Body of pancreas (tissue), 4 donors: ENCODE results near the gene DIP2A. TPM values are rescaled to one million over a fixed set of nuclear protein-coding genes. Genes with fewer than 3 reads are reported as not detected.

ENCODE experiments used
- ATAC-seq: fragments of 150-250 bp; one replicate; pipeline ENCODE4 v1.9.1; 2016
- DNase-seq, 4 donors: peaks; one replicate each; pipeline ENCODE4 v3.0.0-alpha.2; 2019
- H3K27ac ChIP-seq, 4 donors: fragments of 200-600 bp; sonication (generic); 1 replicate in 3 of 4; 2 replicates in 1 of 4; pipeline versions ENCODE4 v1.5.1 to v1.6.1; 2016 to 2019; ENCODE audit warnings: mild to moderate bottlenecking in 1 of 4, mixed read lengths in 1 of 4, moderate library complexity in 1 of 4
- H3K27me3 ChIP-seq, 2 donors: fragments of 200-600 bp; sonication (generic); one replicate each; pipeline ENCODE4 v1.6.0; 2016; ENCODE audit warnings: mild to moderate bottlenecking in 1 of 2
- H3K36me3 ChIP-seq, 2 donors: fragments of 200-600 bp; sonication (generic); replicated peaks in 1 of 2; 2 replicates each; pipeline ENCODE4 v1.5.1; 2016; ENCODE audit warnings: low read depth in 2 of 2; ENCODE audit not compliant: insufficient read depth in 1 of 2
- H3K4me1 ChIP-seq: fragments of 200-600 bp; sonication (generic); one replicate; pipeline ENCODE4 v1.6.0; 2016
- H3K4me3 ChIP-seq, 2 donors: fragments of 200-600 bp; sonication (generic); 1 replicate in 1 of 2; 2 replicates in 1 of 2; pipeline ENCODE4 v1.5.1; 2016 to 2019
- H3K9me3 ChIP-seq, 3 donors: fragments of 200-600 bp; sonication (generic); 1 replicate in 2 of 3; 2 replicates in 1 of 3; pipeline ENCODE4 v1.5.1; 2016
- CTCF ChIP-seq, 7 experiments: fragments of 450-650 bp in 4 of 7; fragments of 200-600 bp in 3 of 7; sonication (generic) in 3 of 7; IDR thresholded peaks; one replicate each; pipeline ENCODE4 v1.5.1; 2016 to 2019; ENCODE audit warnings: antibody characterized with exemption in 7 of 7
- POLR2A ChIP-seq, 3 donors: fragments of 450-650 bp; IDR thresholded peaks; one replicate each; pipeline ENCODE4 v1.6.1; 2016; ENCODE audit warnings: antibody characterized with exemption in 3 of 3, mild to moderate bottlenecking in 2 of 3
- WGBS, 2 donors: methylation state at CpG; one replicate each; pipeline ENCODE4 v1.1.5; 2017; 5-methylcytosine and 5-hydroxymethylcytosine counted together
- intact Hi-C: fragments of 100-400 bp; cut with DNase I; formaldehyde crosslinking; loops from one replicate; pipeline ENCODE4 v1.15.1; 2023
- total RNA-seq, 2 donors: library from RNA; depleted of rRNA; stranded (reverse); fragments of >200 nt; gene quantifications; one replicate each; pipeline ENCODE4 v1.1.0, GENCODE V29; 2016

DIP2A gene
- total RNA-seq, 2 donors from 2014 or later, result 28.5 to 44.2 TPM

- intact Hi-C loops, result no loop called here
- Histone ChIP-seq H3K9me3 (no peaks in the 10 kb centered on the region), H3K27ac (peak overlapping the region in 1 of 4 donors; percentile 27), H3K4me1 (peaks cover 42% of the 10 kb centered on the region), H3K36me3 (no peaks in the 10 kb centered on the region), H3K4me3 (no peak overlapping the region), H3K27me3 (no peaks in the 10 kb centered on the region)
- TF ChIP-seq POLR2A (IDR thresholded peaks at IDR 0.05) (no peak), CTCF (IDR thresholded peaks at IDR 0.05) (no peak)
- WGBS, 2 donors, result 52 to 56% methylated on average over 6 of the region's 6 CpGs
- peak in 1 of 4 donors; percentile 21 for DNase-seq
- no peak for ATAC-seq
Observed at GRCh38 chr21:46483300-46484295, 24.9 kb downstream of the DIP2A start.

- WGBS, 2 donors, result 62 to 70% methylated on average over 4 of the region's 4 CpGs
- intact Hi-C loops, result no loop called here
- H3K36me3 ChIP-seq, result no peaks in the 10 kb centered on the region
- TF ChIP-seq CTCF (IDR thresholded peaks at IDR 0.05), result no peak
- no peak for TF ChIP-seq POLR2A (IDR thresholded peaks at IDR 0.05)
- ATAC-seq (no peak), DNase-seq (no peak)
- H3K9me3 ChIP-seq, result no peaks in the 10 kb centered on the region
- no peak overlapping the region for H3K4me3 ChIP-seq
- H3K4me1 ChIP-seq, result peaks cover 17% of the 10 kb centered on the region
- no peak overlapping the region for H3K27ac ChIP-seq
- H3K27me3 ChIP-seq, result no peaks in the 10 kb centered on the region
Observed at GRCh38 chr21:46486481-46487126, 27.9 kb downstream of the DIP2A start.

GRCh38 chr21:46489162-46489663 is 30.5 kb downstream of the DIP2A start:
- DNase-seq, result no peak
- 88 to 92% methylated on average over 6 of the region's 6 CpGs for WGBS, 2 donors
- H3K27ac ChIP-seq, result no peak overlapping the region
- H3K4me1 ChIP-seq, result no peaks in the 10 kb centered on the region
- no peaks in the 10 kb centered on the region for H3K27me3 ChIP-seq
- H3K36me3 ChIP-seq, result no peaks in the 10 kb centered on the region
- intact Hi-C loops, result no loop called here
- no peak overlapping the region for H3K4me3 ChIP-seq
- TF ChIP-seq POLR2A (IDR thresholded peaks at IDR 0.05) (no peak), CTCF (IDR thresholded peaks at IDR 0.05) (no peak)
- no peak for ATAC-seq
- H3K9me3 ChIP-seq, result no peaks in the 10 kb centered on the region

- no peaks in the 10 kb centered on the region for H3K9me3 ChIP-seq
- no peak overlapping the region for H3K27ac ChIP-seq
- no peak overlapping the region for H3K4me3 ChIP-seq
- no peak for DNase-seq
- intact Hi-C loops, result no loop called here
- H3K4me1 ChIP-seq, result no peaks in the 10 kb centered on the region
- no peak for TF ChIP-seq POLR2A (IDR thresholded peaks at IDR 0.05)
- no peak for TF ChIP-seq CTCF (IDR thresholded peaks at IDR 0.05)
- 85 to 93% methylated on average over 10 of the region's 10 CpGs for WGBS, 2 donors
- H3K36me3 ChIP-seq, result no peaks in the 10 kb centered on the region
- ATAC-seq, result no peak
- no peaks in the 10 kb centered on the region for H3K27me3 ChIP-seq
Observed at GRCh38 chr21:46489800-46490199, 31.1 kb downstream of the DIP2A start.
